Heart right ventricle (tissue), 16 donors: Measurements from ENCODE around the gene TRIM8. TPM values are rescaled to one million over a fixed set of nuclear protein-coding genes. Genes with fewer than 3 reads are reported as not detected.

Experiments
- ATAC-seq, 8 donors: fragments of 200-7000 bp; cut with Tn5 transposase; one replicate each; pipeline ENCODE4 v1.9.1; 2020; ENCODE audit warnings: mild to moderate bottlenecking in 8 of 8, moderate library complexity in 8 of 8, moderate number of reproducible peaks in 1 of 8
- DNase-seq, 2 donors: peaks; one replicate each; pipeline ENCODE4 v3.0.0-alpha.2; 2020
- H3K27ac ChIP-seq, 10 donors: fragments of 200-600 bp; sonication (generic) in 2 of 10; one replicate each; pipeline versions ENCODE4 v1.5.0 to v1.8.0; 2020 to 2022; ENCODE audit warnings: mild to moderate bottlenecking in 3 of 10
- H3K27me3 ChIP-seq, 7 donors: fragments of 200-600 bp; one replicate each; pipeline ENCODE4 v1.8.0; 2021 to 2022; ENCODE audit warnings: mild to moderate bottlenecking in 2 of 7
- H3K36me3 ChIP-seq, 9 donors: fragments of 200-600 bp; sonication (generic) in 1 of 9; one replicate each; pipeline versions ENCODE4 v1.5.0 to v1.8.0; 2020 to 2022; ENCODE audit warnings: mild to moderate bottlenecking in 2 of 9
- H3K4me1 ChIP-seq, 9 donors: fragments of 200-600 bp; sonication (generic) in 1 of 9; one replicate each; pipeline versions ENCODE4 v1.5.0 to v1.8.0; 2020 to 2022; ENCODE audit warnings: mild to moderate bottlenecking in 4 of 9
- H3K4me3 ChIP-seq, 10 donors: fragments of 200-600 bp; sonication (generic) in 2 of 10; one replicate each; pipeline versions ENCODE4 v1.5.0 to v1.8.0; 2020 to 2022; ENCODE audit warnings: mild to moderate bottlenecking in 7 of 10, moderate library complexity in 2 of 10
- H3K9me3 ChIP-seq, 11 donors: fragments of 200-600 bp in 10 of 11; sonication (generic) in 2 of 11; one replicate each; pipeline versions ENCODE4 v1.5.0 to v1.8.0; 2013 to 2022; ENCODE audit warnings: mild to moderate bottlenecking in 2 of 11, control low read depth in 1 of 11, moderate library complexity in 1 of 11
- CTCF ChIP-seq, 9 donors: fragments of 200-600 bp; sonication (generic) in 2 of 9; IDR thresholded peaks; one replicate each; pipeline versions ENCODE4 v1.5.0 to v1.8.0; 2021 to 2022; ENCODE audit warnings: antibody characterized with exemption in 9 of 9, mild to moderate bottlenecking in 5 of 9, moderate library complexity in 1 of 9
- WGBS, 2 donors: extraction: QIAGEN DNeasy Blood & Tissue Kit; methylation state at CpG; one replicate each; pipeline ENCODE4 v1.1.7; 2013; ENCODE audit warnings: inconsistent platforms in 1 of 2; 5-methylcytosine and 5-hydroxymethylcytosine counted together
- intact Hi-C, 10 donors: fragments of 100-400 bp; cut with DNase I; formaldehyde crosslinking; loops; one replicate each; pipeline versions ENCODE4 v1.11.1 to v1.14.2; 2022
- polyA plus RNA-seq, 2 donors: library from polyadenylated mRNA; stranded (reverse); fragments of 200-250 nt; gene quantifications; one replicate each; pipeline ENCODE4 v1.2.3, GENCODE V29; 2013
- total RNA-seq, 10 donors: library from RNA; stranded (reverse); fragmentation: NEBNext Ultra II Directional in 3 of 10; extraction: Animal tissue kit (Norgen Biotek cat#: 25700) in 3 of 10; gene quantifications; one replicate each; pipeline versions ENCODE4 v1.2.1 to v1.2.4, GENCODE V29; 2021 to 2023
- donor health status: Arrhythmogenic right ventricular cardiomyopathy.
- donor health status: ischemic (EF 13 %, LVEDD 7.1; RV severe dilation, severe dysfunction).
- donor health status: healthy with polysubstance abuse.
- donor health status: DM: no; HTN: yes; CAD: no.
- donor health status: DM: no; HTN: no; CAD: no.
- donor health status: ischemic (EF 25% LVEDD 6.9; RV normal size, moderate dysfunction).
- donor health status: ischemic (EF 25% LVEDD 5.7; RV mildly dilated, moderate dysfunction).
- donor health status: healthy.
- donor health status: DM: yes; HTN: yes; CAD: no.
- donor health status: Ischemic cardiomyopathy.
- donor health status: ischemic (EF 35%, LVEDD 5.7; RV mildly dilated, moderate dysfunction).
- donor health status: nonischemic (EF 11% LVEDD 7.7; RV severe dilation, severe dysfunction).
- donor health status: DM: yes; HTN: yes; CAD: no.
- donor health status: PGD.
- donor health status: ischemic (EF 29% LVEDD 5.4; RV normal size, mild dysfunction).
- donor health status: nonischemic (EF 23%, LVEDD 6.1; RV moderate dilation, normal function).

Gene TRIM8
- total and polyA plus RNA-seq, 12 donors = 27.9 to 147 (median 88.8) TPM

DNA sequence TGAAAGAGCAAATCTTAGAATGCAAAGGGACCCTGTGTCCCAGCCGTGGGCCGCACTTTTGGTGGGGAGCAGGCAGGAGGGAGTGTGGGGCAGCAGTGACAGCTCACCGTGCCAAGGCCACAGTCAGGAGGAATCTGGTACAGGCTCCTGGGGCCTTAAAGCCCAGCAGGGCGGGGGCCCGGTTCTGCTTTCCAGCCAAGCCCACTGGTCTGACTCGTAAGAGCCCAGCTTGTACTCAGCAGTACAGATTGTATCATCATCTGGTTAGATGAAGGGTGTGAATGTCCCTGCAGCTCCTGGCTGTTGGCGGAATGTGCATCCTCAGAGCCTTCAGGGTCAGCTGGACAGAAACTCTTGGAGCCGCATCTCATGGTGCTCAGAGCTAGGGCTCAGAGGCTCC lies 30.5 kb upstream of the TRIM8 start:
- H3K9me3 ChIP-seq = no peaks in the 10 kb centered on the region
- no peak overlapping the region for H3K4me3 ChIP-seq
- DNase-seq = no peak
- peak overlapping the region in 6 of 10 donors; percentile 11 to 61 (median 42) for H3K27ac ChIP-seq
- H3K36me3 ChIP-seq = peaks cover 0 to 44% (median 0%) of the 10 kb centered on the region in 9 donors
- no peak for TF ChIP-seq CTCF (IDR thresholded peaks at IDR 0.05)
- WGBS, 2 donors = 56 to 61% methylated on average over 8 of the region's 8 CpGs
- peak in 4 of 8 donors; percentile 16 to 55 (median 22) for ATAC-seq
- H3K27me3 ChIP-seq = no peaks in the 10 kb centered on the region
- H3K4me1 ChIP-seq = peaks cover 12 to 89% (median 62%) of the 10 kb centered on the region in 9 donors
- intact Hi-C loops = no loop called here

DNA sequence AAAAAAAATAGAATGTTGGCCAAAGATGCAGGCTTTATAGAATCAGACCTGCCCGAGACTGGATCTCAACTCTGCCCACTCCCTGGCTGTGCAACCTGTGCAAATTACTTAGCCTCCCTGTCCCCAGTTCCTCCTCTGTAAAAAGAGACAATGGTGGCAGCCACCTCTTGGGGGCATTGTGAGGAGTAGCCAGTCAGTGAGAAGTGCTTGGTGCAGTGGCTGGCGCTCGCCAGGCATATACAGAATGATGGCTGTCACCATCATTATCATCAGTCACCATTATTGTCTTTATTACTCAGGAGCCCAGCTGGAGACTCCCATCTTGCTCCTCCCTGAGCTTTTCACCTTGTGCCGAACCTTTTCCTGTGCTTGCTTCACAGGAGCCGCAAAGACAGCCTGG lies 29.4 kb upstream of the TRIM8 start:
- DNase-seq (no peak), ATAC-seq (no peak)
- 96 to 97% methylated on average over 5 of the region's 5 CpGs for WGBS, 2 donors
- intact Hi-C loops = no loop called here
- no peaks in the 10 kb centered on the region for H3K9me3 ChIP-seq
- TF ChIP-seq CTCF (IDR thresholded peaks at IDR 0.05) = no peak
- H3K4me1 ChIP-seq = peaks cover 21 to 94% (median 67%) of the 10 kb centered on the region in 9 donors
- peak overlapping the region in 2 of 10 donors; percentile 43 to 58 for H3K27ac ChIP-seq
- no peaks in the 10 kb centered on the region for H3K27me3 ChIP-seq
- H3K36me3 ChIP-seq = peaks cover 0 to 51% (median 0%) of the 10 kb centered on the region in 9 donors
- no peak overlapping the region for H3K4me3 ChIP-seq

- intact Hi-C loops = no loop called here
- no peak for ATAC-seq
- no peaks in the 10 kb centered on the region for H3K9me3 ChIP-seq
- no peak overlapping the region for H3K4me3 ChIP-seq
- peaks cover 24 to 97% (median 67%) of the 10 kb centered on the region in 9 donors for H3K4me1 ChIP-seq
- peak overlapping the region in 8 of 10 donors; percentile 2 to 69 (median 46) for H3K27ac ChIP-seq
- DNase-seq = no peak
- WGBS, 2 donors = 65 to 73% methylated on average over 7 of the region's 7 CpGs
- peak in 6 of 9 donors; percentile 13 to 38 (median 23) for TF ChIP-seq CTCF (IDR thresholded peaks at IDR 0.05)
- peaks cover 0 to 51% (median 0%) of the 10 kb centered on the region in 9 donors for H3K36me3 ChIP-seq
- no peaks in the 10 kb centered on the region for H3K27me3 ChIP-seq
Measured at GRCh38 chr10:102615361-102615760, 28.9 kb upstream of the TRIM8 start.

DNA sequence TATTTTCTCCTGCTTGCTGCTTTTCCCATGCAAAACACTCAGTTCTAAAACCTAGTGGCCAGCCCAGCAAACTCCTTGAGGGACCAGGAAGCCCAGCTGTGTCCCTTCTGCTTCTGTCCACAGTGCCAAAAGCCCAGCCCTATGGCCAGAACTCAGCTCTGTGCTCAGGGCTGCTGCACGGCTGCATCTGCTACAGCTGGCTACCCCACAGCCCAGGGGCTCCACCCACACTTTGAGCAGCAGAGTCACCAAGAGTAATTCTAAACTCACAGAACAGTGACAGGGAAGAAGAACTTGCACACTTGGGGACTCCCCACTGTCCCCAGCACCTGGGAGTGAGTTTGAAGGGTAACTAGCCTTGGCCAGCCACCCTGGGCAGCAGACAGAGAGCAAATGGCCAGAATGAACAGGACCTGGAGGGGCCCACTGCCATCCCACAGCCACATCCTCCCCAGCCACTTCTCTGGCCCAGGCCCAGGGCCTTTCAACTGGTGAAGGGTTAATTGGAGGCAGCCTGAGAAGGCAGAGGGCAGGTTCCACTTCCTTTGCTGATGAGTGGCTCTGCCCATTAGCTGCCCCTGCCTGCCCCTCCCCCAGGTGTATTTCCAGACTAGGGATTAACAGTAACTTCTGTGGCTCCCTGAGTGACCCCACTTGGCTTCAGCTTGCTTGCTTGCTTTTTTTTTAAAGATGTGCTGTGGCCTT lies 28.1 kb upstream of the TRIM8 start:
- peak overlapping the region in 8 of 10 donors; percentile 2 to 69 (median 40) for H3K27ac ChIP-seq
- DNase-seq = peak; percentile 75 to 80
- peaks cover 0 to 51% (median 0%) of the 10 kb centered on the region in 9 donors for H3K36me3 ChIP-seq
- H3K4me1 ChIP-seq = peaks cover 26 to 97% (median 67%) of the 10 kb centered on the region in 9 donors
- peak in 7 of 8 donors; percentile 58 to 83 (median 73) for ATAC-seq
- H3K9me3 ChIP-seq = no peaks in the 10 kb centered on the region
- intact Hi-C loops = no loop called here
- 50 to 55% methylated on average over 1 of the region's 1 CpG for WGBS, 2 donors
- peak in 2 of 9 donors; percentile 8 to 10 for TF ChIP-seq CTCF (IDR thresholded peaks at IDR 0.05)
- H3K4me3 ChIP-seq = no peak overlapping the region
- H3K27me3 ChIP-seq = no peaks in the 10 kb centered on the region
